Vagina (tissue), 2 donors: Measurements from ENCODE around the gene TIMM22. TPM values are rescaled to one million over a fixed set of nuclear protein-coding genes. Genes with fewer than 3 reads are reported as not detected.

ENCODE experiments used
- DNase-seq, 2 donors: peaks; one replicate each; pipeline ENCODE4 v3.0.0-alpha.2; 2017; ENCODE audit errors: extremely low spot score in 2 of 2
- H3K27ac ChIP-seq: fragments of 200-600 bp; sonication (generic); one replicate; pipeline ENCODE4 v1.5.1; 2019
- H3K27me3 ChIP-seq: fragments of 200-600 bp; sonication (generic); one replicate; pipeline ENCODE4 v1.5.1; 2019
- H3K36me3 ChIP-seq, 2 donors: fragments of 200-600 bp; sonication (generic); one replicate each; pipeline ENCODE4 v1.5.1; 2017 to 2019
- H3K4me1 ChIP-seq: fragments of 200-600 bp; sonication (generic); one replicate; pipeline ENCODE4 v1.5.1; 2019
- H3K4me3 ChIP-seq, 2 donors: fragments of 200-600 bp; sonication (generic); 1 replicate in 1 of 2; 2 replicates in 1 of 2; pipeline ENCODE4 v1.5.1; 2016 to 2019
- H3K9me3 ChIP-seq: fragments of 200-600 bp; sonication (generic); one replicate; pipeline ENCODE4 v1.5.1; 2019
- CTCF ChIP-seq, 3 experiments: fragments of 450-650 bp in 2 of 3; fragments of 200-600 bp in 1 of 3; sonication (generic) in 1 of 3; IDR thresholded peaks; one replicate each; pipeline ENCODE4 v1.5.1; 2017 to 2019; ENCODE audit warnings: antibody characterized with exemption in 3 of 3, mild to moderate bottlenecking in 2 of 3, moderate library complexity in 2 of 3
- POLR2A ChIP-seq, 2 donors: fragments of 450-650 bp; IDR thresholded peaks; one replicate each; pipeline ENCODE4 v1.6.1; 2017; ENCODE audit warnings: antibody characterized with exemption in 2 of 2, mild to moderate bottlenecking in 2 of 2, moderate library complexity in 2 of 2
- POLR2AphosphoS5 ChIP-seq, 2 donors: sonication (generic); formaldehyde crosslinking; IDR thresholded peaks; one replicate each; pipeline ENCODE4 v1.9.0; 2017; ENCODE audit warnings: antibody characterized with exemption in 2 of 2, mild to moderate bottlenecking in 2 of 2, low read depth in 1 of 2; ENCODE audit not compliant: insufficient read depth in 1 of 2
- intact Hi-C: fragments of 100-400 bp; cut with DNase I; formaldehyde crosslinking; loops from one replicate; pipeline ENCODE4 v1.15.1; 2023
- total RNA-seq: library from RNA; depleted of rRNA; stranded (reverse); fragments of >200 nt; gene quantifications from one replicate; pipeline ENCODE4 v1.2.3, GENCODE V29; 2016

TIMM22 gene
- total RNA-seq, 1 donor from 2014 or later, result 8.8 TPM

GRCh38 chr17:998111-998510 lies 1.2 kb downstream of the TIMM22 start:
- Histone ChIP-seq H3K4me1 (peaks cover 52% of the 10 kb centered on the region), H3K27me3 (no peaks in the 10 kb centered on the region), H3K4me3 (peak overlapping the region; percentile 58 to 88), H3K9me3 (no peaks in the 10 kb centered on the region), H3K27ac (no peak overlapping the region), H3K36me3 (peaks cover 0 to 25% of the 10 kb centered on the region in 2 donors)
- intact Hi-C loops, result no loop called here
- no peak for DNase-seq
- TF ChIP-seq CTCF (IDR thresholded peaks at IDR 0.05) (no peak), POLR2A (IDR thresholded peaks at IDR 0.05) (no peak), POLR2AphosphoS5 (IDR thresholded peaks at IDR 0.05; ENCODE audit: insufficient read depth in 1 of 2, low read depth in 1 of 2) (no peak)

GRCh38 chr17:1000597-1001461 lies 3.9 kb downstream of the TIMM22 start:
- TF ChIP-seq POLR2AphosphoS5 (IDR thresholded peaks at IDR 0.05; ENCODE audit: insufficient read depth in 1 of 2, low read depth in 1 of 2) (peak in 1 of 2 donors; percentile 7), POLR2A (IDR thresholded peaks at IDR 0.05) (no peak)
- intact Hi-C loops, result no loop called here
- Histone ChIP-seq H3K27me3 (no peaks in the 10 kb centered on the region), H3K36me3 (peaks cover 0 to 52% of the 10 kb centered on the region in 2 donors), H3K4me3 (no peak overlapping the region), H3K4me1 (peaks cover 79% of the 10 kb centered on the region), H3K9me3 (no peaks in the 10 kb centered on the region), H3K27ac (no peak overlapping the region)
- no peak for DNase-seq

- Histone ChIP-seq H3K36me3 (peaks cover 0 to 53% of the 10 kb centered on the region in 2 donors), H3K4me3 (no peak overlapping the region), H3K27ac (peak overlapping the region; percentile 51), H3K4me1 (peaks cover 82% of the 10 kb centered on the region), H3K9me3 (no peaks in the 10 kb centered on the region), H3K27me3 (no peaks in the 10 kb centered on the region)
- intact Hi-C loops, result no loop called here
- DNase-seq, result no peak
- no peak for TF ChIP-seq POLR2A (IDR thresholded peaks at IDR 0.05)
- TF ChIP-seq POLR2AphosphoS5 (IDR thresholded peaks at IDR 0.05; ENCODE audit: insufficient read depth in 1 of 2, low read depth in 1 of 2), result peak in 1 of 2 donors; percentile 11
- no peak for TF ChIP-seq CTCF (IDR thresholded peaks at IDR 0.05)
Measured at GRCh38 chr17:1001640-1002411, 4.9 kb downstream of the TIMM22 start.

- intact Hi-C loops, result no loop called here
- Histone ChIP-seq H3K36me3 (peaks cover 0 to 57% of the 10 kb centered on the region in 2 donors), H3K4me1 (peaks cover 86% of the 10 kb centered on the region), H3K4me3 (no peak overlapping the region), H3K27me3 (no peaks in the 10 kb centered on the region), H3K9me3 (no peaks in the 10 kb centered on the region), H3K27ac (peak overlapping the region; percentile 51)
- TF ChIP-seq CTCF (IDR thresholded peaks at IDR 0.05), result no peak
- TF ChIP-seq POLR2AphosphoS5 (IDR thresholded peaks at IDR 0.05; ENCODE audit: insufficient read depth in 1 of 2, low read depth in 1 of 2), result no peak
- TF ChIP-seq POLR2A (IDR thresholded peaks at IDR 0.05), result no peak
- DNase-seq, result no peak
Measured at GRCh38 chr17:1002412-1002753, 5.5 kb downstream of the TIMM22 start.

- Histone ChIP-seq H3K4me3 (no peak overlapping the region), H3K27ac (peak overlapping the region; percentile 51), H3K4me1 (peaks cover 85% of the 10 kb centered on the region), H3K9me3 (no peaks in the 10 kb centered on the region), H3K27me3 (no peaks in the 10 kb centered on the region), H3K36me3 (peaks cover 0 to 57% of the 10 kb centered on the region in 2 donors)
- intact Hi-C loops, result no loop called here
- TF ChIP-seq CTCF (IDR thresholded peaks at IDR 0.05) (no peak), POLR2AphosphoS5 (IDR thresholded peaks at IDR 0.05; ENCODE audit: insufficient read depth in 1 of 2, low read depth in 1 of 2) (no peak), POLR2A (IDR thresholded peaks at IDR 0.05) (no peak)
- no peak for DNase-seq
Measured at GRCh38 chr17:1002771-1003555, 6.0 kb downstream of the TIMM22 start.
